Non-pigmented ciliary epithelial cell (primary cell): ENCODE measurements around the gene RTL1.

Source experiments
- DNase-seq: peaks from one replicate; pipeline ENCODE4 v3.0.0-alpha.2; 2010; ENCODE audit warnings: low read depth

Gene RTL1

GRCh38 chr14:100903672-100904185, at the start of gene RTL1:
TSS of gene RTL1 (minus strand) at chr14:100903722. CDS start at chr14:100884788, 18,934 bp downstream.
- no peak for DNase-seq

- no peak for DNase-seq
Measured at GRCh38 chr14:100950024-100950423, 46.5 kb upstream of the RTL1 start.

- DNase-seq = no peak
Measured at GRCh38 chr14:100944052-100944451, 40.5 kb upstream of the RTL1 start.

- DNase-seq = no peak
Measured at GRCh38 chr14:100930270-100930669, 26.7 kb upstream of the RTL1 start.

- no peak for DNase-seq
Measured at GRCh38 chr14:100915560-100915959, 12.0 kb upstream of the RTL1 start.

- peak; percentile 20 for DNase-seq
Measured at GRCh38 chr14:100914597-100915021, 11.1 kb upstream of the RTL1 start.

GRCh38 chr14:100911665-100912316, 8.3 kb upstream of the RTL1 start:
- no peak for DNase-seq

GRCh38 chr14:100910888-100911664, 7.6 kb upstream of the RTL1 start:
- no peak for DNase-seq

GRCh38 chr14:100909439-100909838, 5.9 kb upstream of the RTL1 start:
- no peak for DNase-seq

- DNase-seq = no peak
Measured at GRCh38 chr14:100907240-100907639, 3.7 kb upstream of the RTL1 start.

GRCh38 chr14:100906420-100906819, 2.9 kb upstream of the RTL1 start:
- DNase-seq = no peak

GRCh38 chr14:100905166-100905565, 1.6 kb upstream of the RTL1 start:
- no peak for DNase-seq

- DNase-seq = no peak
Measured at GRCh38 chr14:100904307-100905087, 975 bp upstream of the RTL1 start.

- DNase-seq = no peak
Measured at GRCh38 chr14:100903134-100903468, 421 bp downstream of the RTL1 start.

GRCh38 chr14:100902295-100903133, 1.0 kb downstream of the RTL1 start:
- no peak for DNase-seq

- no peak for DNase-seq
Measured at GRCh38 chr14:100901391-100902183, 1.9 kb downstream of the RTL1 start.

GRCh38 chr14:100900837-100901390, 2.6 kb downstream of the RTL1 start:
- DNase-seq = no peak

- DNase-seq = no peak
Measured at GRCh38 chr14:100899884-100900771, 3.4 kb downstream of the RTL1 start.
